Natural killer cell (primary cell): ENCODE results near the gene CYBB. TPM values are rescaled to one million over a fixed set of nuclear protein-coding genes. Genes with fewer than 3 reads are reported as not detected.

Experiments
- ATAC-seq, 3 donors: fragments of 150-1000 bp in 2 of 3; fragments of 200-7000 bp in 1 of 3; cut with Tn5 transposase; 1 replicate in 1 of 3; 2 replicates in 2 of 3; pipeline ENCODE4 v1.10.0; 2021; ENCODE audit warnings: mild to moderate bottlenecking in 2 of 3, moderate library complexity in 2 of 3
- DNase-seq, 2 donors: peaks; one replicate each; pipeline versions ENCODE4 v3.0.0 to v3.0.0-alpha.2; 2013 to 2021; ENCODE audit warnings: mixed read lengths in 1 of 2
- H3K27ac ChIP-seq: one replicate; pipeline ENCODE4 v1.5.1; 2013; ENCODE audit warnings: mild to moderate bottlenecking, low read length
- H3K27me3 ChIP-seq: one replicate; pipeline ENCODE4 v1.6.1; 2013; ENCODE audit warnings: low read length; ENCODE audit not compliant: control insufficient read depth, insufficient read depth
- H3K36me3 ChIP-seq: one replicate; pipeline ENCODE4 v1.6.1; 2013; ENCODE audit warnings: low read length; ENCODE audit not compliant: control insufficient read depth, insufficient read depth
- H3K4me1 ChIP-seq: one replicate; pipeline ENCODE4 v1.6.1; 2013; ENCODE audit warnings: low read length; ENCODE audit not compliant: control insufficient read depth, insufficient read depth
- H3K4me3 ChIP-seq: one replicate; pipeline ENCODE4 v1.5.1; 2013; ENCODE audit warnings: low read length
- H3K9me3 ChIP-seq: one replicate; pipeline ENCODE4 v1.6.1; 2013; ENCODE audit warnings: low read length; ENCODE audit not compliant: control insufficient read depth, insufficient read depth
- H3K27ac Mint-ChIP-seq, 2 donors: one replicate each; pipeline ENCODE4 v1.8.0; 2022; ENCODE audit warnings: mild to moderate bottlenecking in 2 of 2, mixed read lengths in 2 of 2, moderate library complexity in 1 of 2
- H3K27me3 Mint-ChIP-seq, 2 donors: one replicate each; pipeline ENCODE4 v1.8.0; 2022; ENCODE audit warnings: low read depth in 2 of 2, mixed read lengths in 2 of 2
- H3K36me3 Mint-ChIP-seq: one replicate; pipeline ENCODE4 v1.8.0; 2022; ENCODE audit warnings: mixed read lengths
- H3K4me1 Mint-ChIP-seq, 2 donors: one replicate each; pipeline ENCODE4 v1.8.0; 2022; ENCODE audit warnings: mixed read lengths in 2 of 2
- H3K4me3 Mint-ChIP-seq: one replicate; pipeline ENCODE4 v1.8.0; 2022; ENCODE audit warnings: mild to moderate bottlenecking, moderate library complexity, mixed read lengths
- H3K9me3 Mint-ChIP-seq, 2 donors: one replicate each; pipeline ENCODE4 v1.8.0; 2022; ENCODE audit warnings: mixed read lengths in 2 of 2
- CTCF ChIP-seq: fragments of 200-600 bp; IDR thresholded peaks from one replicate; pipeline ENCODE4 v1.8.0; 2022; ENCODE audit warnings: antibody characterized with exemption
- WGBS: methylation state at CpG from one replicate; pipeline ENCODE4 v1.1.7; 2013; ENCODE audit warnings: missing lambda C conversion rate; ENCODE audit not compliant: insufficient coverage; 5-methylcytosine and 5-hydroxymethylcytosine counted together
- intact Hi-C: fragments of 100-400 bp; cut with micrococcal nuclease; formaldehyde crosslinking; loops from one replicate; pipeline ENCODE4 v1.14.2; 2022
- total RNA-seq, 4 donors: library from RNA; stranded (reverse); fragments of 120-200 nt in 1 of 4; gene quantifications; one replicate each; pipeline versions ENCODE4 v1.2.3 to v1.2.4, GENCODE V29; 2013 to 2022

Gene CYBB
- total RNA-seq, 3 donors from 2014 or later (not counting 1 experiment from before 2014, with no cell fraction given): 11.3 to 25.6 (median 20.9) TPM

GRCh38 chrX:37759351-37759750 is 20.5 kb upstream of the CYBB start:
- Histone ChIP-seq H3K4me3 (no peak overlapping the region), H3K9me3 (no peaks in the 10 kb centered on the region), H3K4me1 (peaks cover 18% of the 10 kb centered on the region), H3K27me3 (no peaks in the 10 kb centered on the region), H3K36me3 (no peaks in the 10 kb centered on the region), H3K27ac (no peak overlapping the region)
- intact Hi-C loops: no loop called here
- Mint-ChIP-seq H3K4me3 (no peak overlapping the region), H3K9me3 (no peaks in the 10 kb centered on the region), H3K27me3 (peaks cover 0 to 6% of the 10 kb centered on the region in 2 donors), H3K36me3 (no peaks in the 10 kb centered on the region), H3K27ac (no peak overlapping the region), H3K4me1 (peaks cover 0 to 9% of the 10 kb centered on the region in 2 donors)
- TF ChIP-seq CTCF: no peak
- no peak for DNase-seq
- WGBS: 100% methylated on average over 1 of the region's 1 CpG
- ATAC-seq: no peak

- 92% methylated on average over 2 of the region's 2 CpGs for WGBS
- H3K4me1 Mint-ChIP-seq: peaks cover 0 to 9% of the 10 kb centered on the region in 2 donors
- ATAC-seq (no peak), DNase-seq (no peak)
- intact Hi-C loops: no loop called here
- no peaks in the 10 kb centered on the region for H3K36me3 Mint-ChIP-seq
- H3K27me3 Mint-ChIP-seq: peaks cover 0 to 6% of the 10 kb centered on the region in 2 donors
- H3K9me3 ChIP-seq: no peaks in the 10 kb centered on the region
- no peaks in the 10 kb centered on the region for H3K9me3 Mint-ChIP-seq
- H3K27ac ChIP-seq: no peak overlapping the region
- no peak for TF ChIP-seq CTCF
- peaks cover 12% of the 10 kb centered on the region for H3K4me1 ChIP-seq
- no peaks in the 10 kb centered on the region for H3K27me3 ChIP-seq
- H3K4me3 Mint-ChIP-seq: no peak overlapping the region
- no peak overlapping the region for H3K27ac Mint-ChIP-seq
- H3K4me3 ChIP-seq: no peak overlapping the region
- H3K36me3 ChIP-seq: no peaks in the 10 kb centered on the region
Measured at GRCh38 chrX:37759878-37760418, 19.9 kb upstream of the CYBB start.

- no peak overlapping the region for H3K27ac ChIP-seq
- Mint-ChIP-seq H3K27ac (no peak overlapping the region), H3K4me3 (no peak overlapping the region), H3K9me3 (no peaks in the 10 kb centered on the region), H3K36me3 (no peaks in the 10 kb centered on the region), H3K27me3 (peaks cover 0 to 6% of the 10 kb centered on the region in 2 donors), H3K4me1 (peaks cover 0 to 11% of the 10 kb centered on the region in 2 donors)
- no peaks in the 10 kb centered on the region for H3K9me3 ChIP-seq
- peaks cover 3% of the 10 kb centered on the region for H3K4me1 ChIP-seq
- no peak overlapping the region for H3K4me3 ChIP-seq
- no peaks in the 10 kb centered on the region for H3K36me3 ChIP-seq
- TF ChIP-seq CTCF: no peak
- ATAC-seq (no peak), DNase-seq (no peak)
- intact Hi-C loops: no loop called here
- no peaks in the 10 kb centered on the region for H3K27me3 ChIP-seq
Measured at GRCh38 chrX:37763400-37763799, 16.5 kb upstream of the CYBB start.

- ATAC-seq (no peak), DNase-seq (no peak)
- no peaks in the 10 kb centered on the region for H3K36me3 ChIP-seq
- H3K9me3 ChIP-seq: no peaks in the 10 kb centered on the region
- Mint-ChIP-seq H3K9me3 (no peaks in the 10 kb centered on the region), H3K36me3 (no peaks in the 10 kb centered on the region), H3K27ac (peak overlapping the region in 1 of 2 donors; percentile 38), H3K4me3 (no peak overlapping the region), H3K4me1 (peaks cover 0 to 11% of the 10 kb centered on the region in 2 donors), H3K27me3 (peaks cover 0 to 6% of the 10 kb centered on the region in 2 donors)
- no peaks in the 10 kb centered on the region for H3K27me3 ChIP-seq
- no peak overlapping the region for H3K4me3 ChIP-seq
- no peak for TF ChIP-seq CTCF
- intact Hi-C loops: no loop called here
- H3K4me1 ChIP-seq: peaks cover 3% of the 10 kb centered on the region
- no peak overlapping the region for H3K27ac ChIP-seq
Measured at GRCh38 chrX:37765507-37765906, 14.4 kb upstream of the CYBB start.
